ENCODE data around the gene POLK.

POLK gene

GRCh38 chr5:75534734-75535133 is 23.0 kb downstream of the POLK start:
- no peak for TF ChIP-seq CTCF (IDR thresholded peaks at IDR 0.05; ENCODE audit: insufficient read depth, low read length, missing control alignments)
- no peak overlapping the region for H3K4me3 ChIP-seq (ENCODE audit: low read depth, low read length)
- ChIA-PET POLR2A (no interaction called here), CTCF (no interaction called here)
- DNase-seq (ENCODE audit: low read depth, low spot score): no peak

GRCh38 chr5:75536147-75536546 is 24.5 kb downstream of the POLK start:
- no peak for DNase-seq (ENCODE audit: low read depth, low spot score)
- CTCF ChIA-PET: no interaction called here
- POLR2A ChIA-PET: no interaction called here
- no peak overlapping the region for H3K4me3 ChIP-seq (ENCODE audit: low read depth, low read length)
- TF ChIP-seq CTCF (IDR thresholded peaks at IDR 0.05; ENCODE audit: insufficient read depth, low read length, missing control alignments): no peak

- no peak for DNase-seq (ENCODE audit: low read depth, low spot score)
- no peak overlapping the region for H3K4me3 ChIP-seq (ENCODE audit: low read depth, low read length)
- TF ChIP-seq CTCF (IDR thresholded peaks at IDR 0.05; ENCODE audit: insufficient read depth, low read length, missing control alignments): no peak
- POLR2A ChIA-PET: no interaction called here
- CTCF ChIA-PET: no interaction called here
Observed at GRCh38 chr5:75536694-75537360, 25.1 kb downstream of the POLK start.

GRCh38 chr5:75538211-75538610 is 26.5 kb downstream of the POLK start:
- DNase-seq (ENCODE audit: low read depth, low spot score): no peak
- POLR2A ChIA-PET: no interaction called here
- no peak for TF ChIP-seq CTCF (IDR thresholded peaks at IDR 0.05; ENCODE audit: insufficient read depth, low read length, missing control alignments)
- CTCF ChIA-PET: no interaction called here
- H3K4me3 ChIP-seq (ENCODE audit: low read depth, low read length): no peak overlapping the region

GRCh38 chr5:75545131-75545530 is 33.4 kb downstream of the POLK start:
- no peak for TF ChIP-seq CTCF (IDR thresholded peaks at IDR 0.05; ENCODE audit: insufficient read depth, low read length, missing control alignments)
- no peak overlapping the region for H3K4me3 ChIP-seq (ENCODE audit: low read depth, low read length)
- ChIA-PET POLR2A (no interaction called here), CTCF (no interaction called here)
- no peak for DNase-seq (ENCODE audit: low read depth, low spot score)

GRCh38 chr5:75546830-75547229 is 35.1 kb downstream of the POLK start:
- CTCF ChIA-PET: no interaction called here

More at GRCh38 chr5:75546830-75547229, 35.1 kb downstream of the POLK start:
- POLR2A ChIA-PET: no interaction called here
- no peak for TF ChIP-seq CTCF (IDR thresholded peaks at IDR 0.05; ENCODE audit: insufficient read depth, low read length, missing control alignments)
- DNase-seq (ENCODE audit: low read depth, low spot score): no peak
- H3K4me3 ChIP-seq (ENCODE audit: low read depth, low read length): no peak overlapping the region

All from AG04449 (cell line).